Ishikawa (cell line): ENCODE measurements around the gene C1orf56.

ENCODE experiments used
- CEBPB ChIP-seq: IDR thresholded peaks from 2 replicates; pipeline ENCODE4 v1.6.1; 2012
- CREB1 ChIP-seq: IDR thresholded peaks from 2 replicates; pipeline ENCODE4 v1.6.1; 2012; ENCODE audit warnings: low read depth
- EGR1 ChIP-seq: IDR thresholded peaks from 2 replicates; pipeline ENCODE4 v1.6.1; 2012
- EP300 ChIP-seq: IDR thresholded peaks from 2 replicates; pipeline ENCODE4 v1.6.1; 2012; ENCODE audit warnings: borderline replicate concordance
- FOXM1 ChIP-seq: IDR thresholded peaks from 2 replicates; pipeline ENCODE4 v1.6.1; 2012; ENCODE audit warnings: low read depth, borderline replicate concordance
- MAX ChIP-seq: IDR thresholded peaks from 2 replicates; pipeline ENCODE4 v1.6.1; 2012
- NFIC ChIP-seq: IDR thresholded peaks from 2 replicates; pipeline ENCODE4 v1.6.1; 2012
- RAD21 ChIP-seq: IDR thresholded peaks from 2 replicates; pipeline ENCODE4 v1.6.1; 2012; ENCODE audit warnings: low read depth
- REST ChIP-seq: IDR thresholded peaks from 2 replicates; pipeline ENCODE4 v1.6.1; 2012; ENCODE audit warnings: low read depth, mild to moderate bottlenecking
- TAF1 ChIP-seq: IDR thresholded peaks from 2 replicates; pipeline ENCODE4 v1.6.1; 2012; ENCODE audit warnings: low read depth, mild to moderate bottlenecking
- TCF12 ChIP-seq: IDR thresholded peaks from 2 replicates; pipeline ENCODE4 v1.6.1; 2012; ENCODE audit warnings: low read depth
- TEAD4 ChIP-seq: IDR thresholded peaks from 2 replicates; pipeline ENCODE4 v1.6.1; 2012
- YY1 ChIP-seq: IDR thresholded peaks from 2 replicates; pipeline ENCODE4 v1.6.1; 2012; ENCODE audit warnings: low read depth
- ZBTB7A ChIP-seq: IDR thresholded peaks from 2 replicates; pipeline ENCODE4 v1.6.1; 2012; ENCODE audit warnings: low read depth
- TF ChIP-seq, protein P1 (sequence below): IDR thresholded peaks from 2 replicates; pipeline ENCODE4 v1.6.1; 2012

The C1orf56 gene

GRCh38 chr1:151061704-151062103, 14.2 kb downstream of the C1orf56 start:
- TF ChIP-seq, protein P1, sequence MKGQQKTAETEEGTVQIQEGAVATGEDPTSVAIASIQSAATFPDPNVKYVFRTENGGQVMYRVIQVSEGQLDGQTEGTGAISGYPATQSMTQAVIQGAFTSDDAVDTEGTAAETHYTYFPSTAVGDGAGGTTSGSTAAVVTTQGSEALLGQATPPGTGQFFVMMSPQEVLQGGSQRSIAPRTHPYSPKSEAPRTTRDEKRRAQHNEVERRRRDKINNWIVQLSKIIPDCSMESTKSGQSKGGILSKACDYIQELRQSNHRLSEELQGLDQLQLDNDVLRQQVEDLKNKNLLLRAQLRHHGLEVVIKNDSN, result no peak
- no peak for TF ChIP-seq EP300
- TF ChIP-seq FOXM1, result no peak
- TF ChIP-seq NFIC, result no peak

DNA sequence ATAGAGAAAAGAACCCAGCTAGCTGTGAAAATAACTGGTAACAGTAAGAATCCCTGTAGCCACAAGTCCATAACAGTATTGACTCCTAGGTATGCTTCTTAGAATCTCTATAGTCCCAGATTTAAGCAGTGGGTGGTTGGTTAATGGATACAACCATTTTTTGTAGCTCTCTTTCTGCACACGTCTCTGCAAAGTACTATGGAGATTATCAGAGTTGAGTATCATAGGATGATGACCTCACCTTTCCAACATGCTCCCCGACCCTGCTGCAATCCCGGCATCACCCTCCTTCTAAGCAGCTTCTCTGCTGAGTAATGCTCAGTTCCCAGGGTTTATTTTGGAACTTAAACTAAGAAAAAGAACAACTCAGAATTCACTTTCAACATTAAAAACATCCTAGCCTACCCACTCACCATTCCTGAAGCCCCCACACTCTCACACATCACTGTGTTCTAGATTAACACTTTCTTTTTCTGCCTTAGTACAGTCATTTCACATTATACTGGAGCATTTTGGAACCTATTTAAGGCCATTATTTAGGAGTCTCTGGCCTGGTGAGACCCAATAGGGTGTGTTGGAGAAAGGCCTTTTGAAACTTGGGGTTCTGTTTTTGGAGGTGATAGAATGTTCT, 15.3 kb downstream of the C1orf56 start:
- no peak for TF ChIP-seq TAF1
- TF ChIP-seq YY1, result no peak
- no peak for TF ChIP-seq FOXM1
- no peak for TF ChIP-seq MAX
- TF ChIP-seq REST, result no peak
- no peak for TF ChIP-seq TEAD4
- no peak for TF ChIP-seq CREB1
- TF ChIP-seq RAD21, result no peak
- TF ChIP-seq TCF12, result no peak
- TF ChIP-seq, protein P1, result no peak
- no peak for TF ChIP-seq NFIC
- TF ChIP-seq ZBTB7A, result no peak
- TF ChIP-seq EP300, result no peak
- no peak for TF ChIP-seq EGR1
- no peak for TF ChIP-seq CEBPB

- TF ChIP-seq CREB1 (no peak), EP300 (no peak), TEAD4 (no peak), NFIC (no peak), EGR1 (no peak), YY1 (no peak), FOXM1 (no peak), RAD21 (no peak), TCF12 (no peak), REST (no peak), TAF1 (no peak), ZBTB7A (no peak), MAX (no peak), CEBPB (no peak)
- TF ChIP-seq, protein P1, result no peak
Measured at GRCh38 chr1:151065089-151065645, 17.6 kb downstream of the C1orf56 start.

GRCh38 chr1:151067185-151067584, 19.6 kb downstream of the C1orf56 start:
- TF ChIP-seq TEAD4 (no peak), REST (no peak), FOXM1 (no peak), YY1 (no peak), ZBTB7A (no peak), NFIC (no peak), TAF1 (no peak), RAD21 (no peak), CEBPB (no peak), EGR1 (no peak), CREB1 (no peak), EP300 (no peak), MAX (no peak)
- TF ChIP-seq, protein P1, result no peak
